Measurements from ENCODE around the gene RP2. TPM values are rescaled to one million over a fixed set of nuclear protein-coding genes. Genes with fewer than 3 reads are reported as not detected.

RP2 gene
- total and polyA plus RNA-seq, 2 of the 8 experiments (the other 6 are each of a cell fraction or from before 2014, with no cell fraction given) = 2.2 to 6.9 TPM

DNA sequence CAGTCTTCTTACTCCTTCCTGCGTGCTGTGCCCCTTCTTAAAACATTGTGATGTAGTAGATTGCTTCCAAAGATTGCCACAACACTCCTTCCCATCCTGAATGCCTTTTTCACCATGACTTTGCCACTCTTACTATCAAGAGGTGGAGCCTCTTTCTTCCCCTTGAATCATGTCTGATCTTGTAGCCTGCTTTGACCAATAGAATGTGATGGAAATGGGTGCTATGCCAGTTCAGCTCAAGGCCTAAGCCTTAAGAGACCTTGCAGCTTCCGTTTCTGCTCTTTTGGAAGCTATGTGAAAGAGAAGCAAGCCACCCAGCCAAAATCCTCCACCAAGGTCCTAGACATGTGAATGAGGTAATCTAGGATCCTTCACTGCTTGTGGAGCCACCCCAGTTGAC is 31.6 kb upstream of the RP2 start:
- no peak overlapping the region for H4K8ac ChIP-seq (ENCODE audit: extremely low read depth, insufficient read depth, low read length)
- no peak overlapping the region for H4K91ac ChIP-seq (replicated peaks; ENCODE audit: insufficient read length, low read length)
- no peak overlapping the region for H3K14ac ChIP-seq (ENCODE audit: insufficient read length)
- H3K9me3 ChIP-seq (ENCODE audit: insufficient read depth in 2 of 2, low read depth in 1 of 2, low read length in 1 of 2) = no peaks in the 10 kb centered on the region
- no peak overlapping the region for H2BK20ac ChIP-seq (ENCODE audit: low read length)
- POLR2A ChIA-PET (ENCODE audit: partially characterized antibody) = no interaction called here
- no peaks in the 10 kb centered on the region for H3K36me3 ChIP-seq (ENCODE audit: control insufficient read depth in 2 of 4, insufficient read depth in 4 of 4, low read length in 3 of 4)
- no peak overlapping the region for H3K4me2 ChIP-seq (ENCODE audit: insufficient read depth in 1 of 2, low read depth in 2 of 2, low read length in 2 of 2)
- DNase-seq (ENCODE audit: low read depth in 1 of 2, low spot score in 2 of 2) (no peak), FAIRE-seq (no peak)
- H3K27me3 ChIP-seq (replicated peaks in 1 of 4; ENCODE audit: control insufficient read depth in 3 of 4, extremely low read depth in 1 of 4, insufficient read depth in 3 of 4, low read length in 3 of 4) = no peaks in the 10 kb centered on the region
- no peak overlapping the region for H3K9ac ChIP-seq (replicated peaks in 1 of 4; ENCODE audit: extremely low read depth in 1 of 4, low read depth in 3 of 4, low read length in 3 of 4)
- H3K56ac ChIP-seq (replicated peaks; ENCODE audit: insufficient read length, low read depth, low read length) = no peak overlapping the region
- H3K18ac ChIP-seq (ENCODE audit: extremely low read depth, low read length) = no peak overlapping the region
- no peaks in the 10 kb centered on the region for H3K4me1 ChIP-seq (replicated peaks in 1 of 4; ENCODE audit: control insufficient read depth in 3 of 4, insufficient read depth in 4 of 4, low read length in 3 of 4)
- H2BK120ac ChIP-seq (replicated peaks; ENCODE audit: low read depth, low read length) = no peak overlapping the region
- no peak overlapping the region for H2AFZ ChIP-seq (ENCODE audit: low read length)
- no peak overlapping the region for H2BK15ac ChIP-seq (ENCODE audit: low read length)
- WGBS, 2 experiments (ENCODE audit: extremely low coverage in 1 of 2, insufficient coverage in 1 of 2, insufficient read length in 1 of 2, insufficient replicate concordance in 2 of 2, low coverage in 1 of 2, low lambda C conversion rate in 2 of 2, missing lambda C conversion rate in 1 of 2) = 70% methylated on average over 2 of the region's 2 CpGs; no CpG with 5 or more reads in 1 of the 2 experiments
- no peaks in the 10 kb centered on the region for H3K79me1 ChIP-seq (ENCODE audit: low read depth, low read length)
- no peak overlapping the region for H2AK5ac ChIP-seq (ENCODE audit: low read depth, low read length)
- no peak overlapping the region for H3K27ac ChIP-seq (ENCODE audit: low read depth, low read length)
- no peak overlapping the region for H3K4ac ChIP-seq (replicated peaks; ENCODE audit: insufficient read length, low read depth, low read length)
- no peak overlapping the region for H2BK12ac ChIP-seq (ENCODE audit: low read depth, low read length)
- H3K23ac ChIP-seq (ENCODE audit: insufficient read length) = no peak overlapping the region
- no peaks in the 10 kb centered on the region for H3K79me2 ChIP-seq (ENCODE audit: control insufficient read depth in 1 of 2, insufficient read depth in 2 of 2, low read length in 2 of 2)
- no peaks in the 10 kb centered on the region for H4K20me1 ChIP-seq (replicated peaks in 1 of 2; ENCODE audit: control insufficient read depth in 1 of 2, insufficient read depth in 2 of 2, low read length in 2 of 2)
- no peaks in the 10 kb centered on the region; the same call in 1 of the 2 replicates for H3K23me2 ChIP-seq (ENCODE audit: low read depth, low read length)
- no peak overlapping the region for H4K5ac ChIP-seq (ENCODE audit: insufficient read length, low read depth, low read length)
- TF ChIP-seq CHD1 (IDR thresholded peaks at IDR 0.05; ENCODE audit: low read depth, low read length) = no peak
- no peak for TF ChIP-seq TEAD4 (IDR thresholded peaks at IDR 0.05; ENCODE audit: low read depth, low read length)
- TF ChIP-seq, protein P1, sequence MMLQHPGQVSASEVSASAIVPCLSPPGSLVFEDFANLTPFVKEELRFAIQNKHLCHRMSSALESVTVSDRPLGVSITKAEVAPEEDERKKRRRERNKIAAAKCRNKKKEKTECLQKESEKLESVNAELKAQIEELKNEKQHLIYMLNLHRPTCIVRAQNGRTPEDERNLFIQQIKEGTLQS (IDR thresholded peaks at IDR 0.05; ENCODE audit: insufficient read depth, low read depth, low read length) = no peak
- no peak for TF ChIP-seq CBX5 (IDR thresholded peaks at IDR 0.05; ENCODE audit: low read depth, low read length)
- no peak for TF ChIP-seq KDM5A (IDR thresholded peaks at IDR 0.05; ENCODE audit: low read length)
- TF ChIP-seq FOSL1 (IDR thresholded peaks at IDR 0.05; ENCODE audit: insufficient read depth, low read depth, low read length) = no peak
- no peak for TF ChIP-seq SIN3A (conservative IDR thresholded peaks at IDR 0.05 in 1 of 2, IDR thresholded peaks at IDR 0.05 in 1 of 2; ENCODE audit: low read depth in 1 of 2, low read length in 2 of 2)
- TF ChIP-seq, protein P2, sequence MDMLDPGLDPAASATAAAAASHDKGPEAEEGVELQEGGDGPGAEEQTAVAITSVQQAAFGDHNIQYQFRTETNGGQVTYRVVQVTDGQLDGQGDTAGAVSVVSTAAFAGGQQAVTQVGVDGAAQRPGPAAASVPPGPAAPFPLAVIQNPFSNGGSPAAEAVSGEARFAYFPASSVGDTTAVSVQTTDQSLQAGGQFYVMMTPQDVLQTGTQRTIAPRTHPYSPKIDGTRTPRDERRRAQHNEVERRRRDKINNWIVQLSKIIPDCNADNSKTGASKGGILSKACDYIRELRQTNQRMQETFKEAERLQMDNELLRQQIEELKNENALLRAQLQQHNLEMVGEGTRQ (IDR thresholded peaks at IDR 0.05; ENCODE audit: low read length) = no peak
- TF ChIP-seq, protein P3, sequence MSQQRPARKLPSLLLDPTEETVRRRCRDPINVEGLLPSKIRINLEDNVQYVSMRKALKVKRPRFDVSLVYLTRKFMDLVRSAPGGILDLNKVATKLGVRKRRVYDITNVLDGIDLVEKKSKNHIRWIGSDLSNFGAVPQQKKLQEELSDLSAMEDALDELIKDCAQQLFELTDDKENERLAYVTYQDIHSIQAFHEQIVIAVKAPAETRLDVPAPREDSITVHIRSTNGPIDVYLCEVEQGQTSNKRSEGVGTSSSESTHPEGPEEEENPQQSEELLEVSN (IDR thresholded peaks at IDR 0.05) = no peak
- TF ChIP-seq ZNF274 (IDR thresholded peaks at IDR 0.05; ENCODE audit: borderline replicate concordance, extremely low read depth, low read length) = no peak
- CTCF ChIA-PET (ENCODE audit: partially characterized antibody) = no interaction called here
- no peak overlapping the region for H2BK5ac ChIP-seq (ENCODE audit: low read depth, low read length)
- H3K4me3 ChIP-seq (ENCODE audit: extremely low read depth in 1 of 4, insufficient read depth in 2 of 4, low read depth in 3 of 4, low read length in 4 of 4) = no peak overlapping the region
